ENCODE results near the gene TBC1D14. TPM values are rescaled to one million over a fixed set of nuclear protein-coding genes. Genes with fewer than 3 reads are reported as not detected.

TBC1D14 gene
- total and polyA plus RNA-seq, 2 of the 8 experiments (the other 6 are each of a cell fraction or from before 2014, with no cell fraction given) = 45.6 to 48.2 TPM

GRCh38 chr4:6918338-6918737, 8.7 kb downstream of the TBC1D14 start:
- ChIA-PET CTCF (ENCODE audit: partially characterized antibody) (interaction anchor here (1.2 to 3.4 kb wide), 5 partner anchors 12 to 357 kb away, joined by 3 to 36 read pairs (median 3); no protein-coding TSS in a partner anchor), POLR2A (ENCODE audit: partially characterized antibody) (interaction anchor here (2.2 kb wide), 1 partner anchor 9 kb away, joined by 8 read pairs; no protein-coding TSS in a partner anchor)
- Histone ChIP-seq H4K5ac (ENCODE audit: insufficient read length, low read depth, low read length) (no peak overlapping the region), H3K79me2 (ENCODE audit: control insufficient read depth in 1 of 2, insufficient read depth in 2 of 2, low read length in 2 of 2) (peaks cover 0 to 55% of the 10 kb centered on the region in 2 experiments; a peak in 2 of 4 replicates), H2AK5ac (ENCODE audit: low read depth, low read length) (no peak overlapping the region), H2BK120ac (replicated peaks; ENCODE audit: low read depth, low read length) (no peak overlapping the region), H2BK5ac (ENCODE audit: low read depth, low read length) (no peak overlapping the region), H2BK12ac (ENCODE audit: low read depth, low read length) (no peak overlapping the region), H3K18ac (ENCODE audit: extremely low read depth, low read length) (no peak overlapping the region), H3K4ac (replicated peaks; ENCODE audit: insufficient read length, low read depth, low read length) (no peak overlapping the region), H4K91ac (replicated peaks; ENCODE audit: insufficient read length, low read length) (no peak overlapping the region), H3K79me1 (ENCODE audit: low read depth, low read length) (peaks cover 11% of the 10 kb centered on the region), H3K27ac (ENCODE audit: low read depth, low read length) (no peak overlapping the region), H3K4me2 (ENCODE audit: insufficient read depth in 1 of 2, low read depth in 2 of 2, low read length in 2 of 2) (no peak overlapping the region), H2AFZ (ENCODE audit: low read length) (no peak overlapping the region), H3K9ac (replicated peaks in 1 of 4; ENCODE audit: extremely low read depth in 1 of 4, low read depth in 3 of 4, low read length in 3 of 4) (no peak overlapping the region), H3K14ac (ENCODE audit: insufficient read length) (no peak overlapping the region), H3K56ac (replicated peaks; ENCODE audit: insufficient read length, low read depth, low read length) (no peak overlapping the region), H2BK20ac (ENCODE audit: low read length) (no peak overlapping the region), H3K4me3 (ENCODE audit: extremely low read depth in 1 of 4, insufficient read depth in 2 of 4, low read depth in 3 of 4, low read length in 4 of 4) (no peak overlapping the region), H3K27me3 (replicated peaks in 1 of 4; ENCODE audit: control insufficient read depth in 3 of 4, extremely low read depth in 1 of 4, insufficient read depth in 3 of 4, low read length in 3 of 4) (no peaks in the 10 kb centered on the region), H3K4me1 (replicated peaks in 1 of 4; ENCODE audit: control insufficient read depth in 3 of 4, insufficient read depth in 4 of 4, low read length in 3 of 4) (peaks cover 0 to 22% (median 9%) of the 10 kb centered on the region in 4 experiments; a peak in 5 of 7 replicates), H3K9me3 (ENCODE audit: insufficient read depth in 2 of 2, low read depth in 1 of 2, low read length in 1 of 2) (no peaks in the 10 kb centered on the region), H4K20me1 (replicated peaks in 1 of 2; ENCODE audit: control insufficient read depth in 1 of 2, insufficient read depth in 2 of 2, low read length in 2 of 2) (peaks cover 4 to 22% of the 10 kb centered on the region in 2 experiments), H3K23ac (ENCODE audit: insufficient read length) (no peak overlapping the region), H3K36me3 (ENCODE audit: control insufficient read depth in 2 of 4, insufficient read depth in 4 of 4, low read length in 3 of 4) (peaks cover 0 to under 1% (median under 1%) of the 10 kb centered on the region in 4 experiments; a peak in 4 of 8 replicates), H2BK15ac (ENCODE audit: low read length) (no peak overlapping the region), H4K8ac (ENCODE audit: extremely low read depth, insufficient read depth, low read length) (no peak overlapping the region), H3K23me2 (ENCODE audit: low read depth, low read length) (no peaks in the 10 kb centered on the region)
- TF ChIP-seq BACH1 (IDR thresholded peaks at IDR 0.05; ENCODE audit: low read length) (no peak), HDAC6 (IDR thresholded peaks at IDR 0.05; ENCODE audit: low read depth, low read length) (no peak), SAP30 (IDR thresholded peaks at IDR 0.05; ENCODE audit: insufficient read depth, insufficient replicate concordance, low read length) (no peak), TAF1 (IDR thresholded peaks at IDR 0.05; ENCODE audit: low read depth, low read length) (no peak), SIRT6 (IDR thresholded peaks at IDR 0.05; ENCODE audit: low read length) (no peak), KDM5A (IDR thresholded peaks at IDR 0.05; ENCODE audit: low read length) (no peak), CTCF (IDR thresholded peaks at IDR 0.05; ENCODE audit: control extremely low read depth in 1 of 3, insufficient read depth in 1 of 3, low read depth in 1 of 3, low read length in 3 of 3) (no peak), CTBP2 (IDR thresholded peaks at IDR 0.05; ENCODE audit: borderline replicate concordance, insufficient read depth, insufficient read length, low read length) (no peak)
- DNase-seq (ENCODE audit: low read depth in 1 of 2, low spot score in 2 of 2) (no peak), FAIRE-seq (no peak)
- 68% methylated on average over 7 of the region's 7 CpGs; no CpG with 5 or more reads in 1 of the 2 experiments for WGBS, 2 experiments (ENCODE audit: extremely low coverage in 1 of 2, insufficient coverage in 1 of 2, insufficient read length in 1 of 2, insufficient replicate concordance in 2 of 2, low coverage in 1 of 2, low lambda C conversion rate in 2 of 2, missing lambda C conversion rate in 1 of 2)
